Cardiac atrium fibroblast (primary cell): ENCODE data around the gene SF3B5. TPM values are rescaled to one million over a fixed set of nuclear protein-coding genes. Genes with fewer than 3 reads are reported as not detected.

ENCODE experiments used
- total RNA-seq: library from RNA; depleted of rRNA; stranded (reverse); fragments of >200 nt; gene quantifications from 2 replicates; pipeline ENCODE4 v1.2.3, GENCODE V29; 2015

Gene SF3B5
- 198 and 237 TPM in 2 replicates for total RNA-seq

DNA sequence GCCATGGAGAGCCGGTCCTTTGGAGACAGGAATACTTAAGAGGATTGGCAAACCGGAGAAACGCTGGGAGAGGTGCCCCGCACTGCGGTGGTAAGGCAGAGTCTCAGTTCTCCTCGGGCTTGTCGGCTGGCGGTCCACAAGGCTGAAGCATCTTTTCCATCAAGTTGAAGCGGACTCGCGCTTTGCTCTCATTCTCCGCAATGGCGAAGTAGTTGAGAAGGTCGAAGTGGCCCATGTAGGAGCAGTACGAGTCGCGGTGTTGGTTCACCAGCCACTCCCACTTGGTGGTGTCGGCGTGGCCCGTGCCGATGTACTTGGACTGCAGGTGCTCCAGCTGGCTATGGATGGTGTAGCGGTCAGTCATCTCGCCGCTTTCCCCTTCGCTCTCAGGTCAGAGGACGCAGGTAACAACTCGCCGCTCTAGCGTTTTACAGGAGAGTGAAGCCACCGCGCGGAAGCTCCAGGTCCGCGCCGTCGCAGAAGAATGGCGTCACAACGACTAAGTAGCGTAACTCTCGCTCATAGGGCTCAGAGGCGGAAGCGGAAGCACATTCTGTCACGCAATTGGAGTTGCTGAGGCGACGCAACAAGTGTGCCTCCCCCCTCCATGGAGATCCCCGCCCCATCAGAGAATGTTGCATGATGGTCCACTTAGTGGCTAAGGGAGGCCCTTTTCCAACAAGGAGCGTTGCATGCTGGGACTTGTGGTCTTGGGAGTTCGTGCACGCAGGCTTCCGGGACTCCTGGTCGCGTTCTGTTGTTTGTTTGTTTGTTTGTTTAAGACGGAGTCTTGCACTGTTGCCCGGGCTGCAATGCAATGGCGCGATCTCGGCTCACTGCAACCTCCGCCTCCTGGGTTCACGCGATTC lies at the start of gene SF3B5:
Gene SF3B5, minus strand, starts transcription at position 440 of the 869 bp plus-strand sequence. Its CDS starts 76 bp downstream, at position 364.

Other genes starting within 250 kb of the SF3B5 start
- not detected in 2 replicates for gene ZC2HC1B, start 231.1 kb downstream of the SF3B5 start, total RNA-seq
- 51.2 and 52.4 TPM in 2 replicates for gene PLAGL1, start 87.3 kb downstream of the SF3B5 start, total RNA-seq
- 2.4 and 2.7 TPM in 2 replicates for gene STX11, start 54.9 kb upstream of the SF3B5 start, total RNA-seq
- 62.6 and 88.5 TPM in 2 replicates for gene UTRN, start 189.8 kb upstream of the SF3B5 start, total RNA-seq